ENCODE data around the gene GATA2.

GRCh38 chr3:128439226-128439625 is 53.8 kb downstream of the GATA2 start:
- no peak for TF ChIP-seq TCF7L2 (IDR thresholded peaks at IDR 0.05; ENCODE audit: low read depth, low read length)
- TF ChIP-seq CTCF (IDR thresholded peaks at IDR 0.05), result no peak
- TF ChIP-seq POLR2AphosphoS5 (IDR thresholded peaks at IDR 0.05; ENCODE audit: low read depth, low read length), result no peak
- TF ChIP-seq, protein P1, sequence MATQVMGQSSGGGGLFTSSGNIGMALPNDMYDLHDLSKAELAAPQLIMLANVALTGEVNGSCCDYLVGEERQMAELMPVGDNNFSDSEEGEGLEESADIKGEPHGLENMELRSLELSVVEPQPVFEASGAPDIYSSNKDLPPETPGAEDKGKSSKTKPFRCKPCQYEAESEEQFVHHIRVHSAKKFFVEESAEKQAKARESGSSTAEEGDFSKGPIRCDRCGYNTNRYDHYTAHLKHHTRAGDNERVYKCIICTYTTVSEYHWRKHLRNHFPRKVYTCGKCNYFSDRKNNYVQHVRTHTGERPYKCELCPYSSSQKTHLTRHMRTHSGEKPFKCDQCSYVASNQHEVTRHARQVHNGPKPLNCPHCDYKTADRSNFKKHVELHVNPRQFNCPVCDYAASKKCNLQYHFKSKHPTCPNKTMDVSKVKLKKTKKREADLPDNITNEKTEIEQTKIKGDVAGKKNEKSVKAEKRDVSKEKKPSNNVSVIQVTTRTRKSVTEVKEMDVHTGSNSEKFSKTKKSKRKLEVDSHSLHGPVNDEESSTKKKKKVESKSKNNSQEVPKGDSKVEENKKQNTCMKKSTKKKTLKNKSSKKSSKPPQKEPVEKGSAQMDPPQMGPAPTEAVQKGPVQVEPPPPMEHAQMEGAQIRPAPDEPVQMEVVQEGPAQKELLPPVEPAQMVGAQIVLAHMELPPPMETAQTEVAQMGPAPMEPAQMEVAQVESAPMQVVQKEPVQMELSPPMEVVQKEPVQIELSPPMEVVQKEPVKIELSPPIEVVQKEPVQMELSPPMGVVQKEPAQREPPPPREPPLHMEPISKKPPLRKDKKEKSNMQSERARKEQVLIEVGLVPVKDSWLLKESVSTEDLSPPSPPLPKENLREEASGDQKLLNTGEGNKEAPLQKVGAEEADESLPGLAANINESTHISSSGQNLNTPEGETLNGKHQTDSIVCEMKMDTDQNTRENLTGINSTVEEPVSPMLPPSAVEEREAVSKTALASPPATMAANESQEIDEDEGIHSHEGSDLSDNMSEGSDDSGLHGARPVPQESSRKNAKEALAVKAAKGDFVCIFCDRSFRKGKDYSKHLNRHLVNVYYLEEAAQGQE (IDR thresholded peaks at IDR 0.05; ENCODE audit: insufficient read depth in 1 of 2, low read depth in 2 of 2, low read length in 1 of 2), result no peak

All from Panc1 (cell line).